B cell (primary cell): Measurements from ENCODE around the gene RARB. TPM values are rescaled to one million over a fixed set of nuclear protein-coding genes. Genes with fewer than 3 reads are reported as not detected.

Experiments used
- ATAC-seq: fragments of 200-7000 bp; cut with Tn5 transposase; one replicate; pipeline ENCODE4 v1.10.0; 2021; ENCODE audit warnings: low read depth, mild to moderate bottlenecking, moderate number of reproducible peaks, moderate library complexity
- CTCF ChIA-PET: fragments of 350-600 bp; sonication (Branson Sonifier 250); formaldehyde crosslinking; loops from one replicate; lab custom pipeline; 2021; ENCODE audit warnings: antibody characterized with exemption, inconsistent platforms; lab: Charles Lee
- POLR2A ChIA-PET: fragments of 350-600 bp; sonication (Branson Sonifier 250); formaldehyde crosslinking; loops from one replicate; lab custom pipeline; 2021; ENCODE audit warnings: antibody characterized with exemption; lab: Charles Lee
- DNase-seq: peaks from one replicate; pipeline ENCODE4 v3.0.0; 2013
- H2AFZ ChIP-seq: 2 replicates; pipeline ENCODE4 v1.6.1; 2012; ENCODE audit warnings: mild to moderate bottlenecking, low read depth, low read length; ENCODE audit not compliant: insufficient read depth, poor library complexity, severe bottlenecking
- H3K27ac ChIP-seq, 2 donors: 1 replicate in 1 of 2; 2 replicates in 1 of 2; pipeline ENCODE4 v1.5.1; 2012 to 2013; ENCODE audit warnings: low read length in 2 of 2, mild to moderate bottlenecking in 2 of 2, moderate library complexity in 1 of 2
- H3K27me3 ChIP-seq, 4 experiments: fragments of 200-600 bp in 1 of 4; sonication (generic) in 1 of 4; replicated peaks in 1 of 4; 1 replicate in 2 of 4; 2 replicates in 2 of 4; pipeline versions ENCODE4 v1.6.1 to v1.7.0; 2013 to 2016; ENCODE audit warnings: low read length in 3 of 4, mild to moderate bottlenecking in 2 of 4, mixed read lengths in 1 of 4, moderate library complexity in 1 of 4; ENCODE audit not compliant: insufficient read depth in 4 of 4, control insufficient read depth in 3 of 4; ENCODE audit errors: control extremely low read depth in 1 of 4
- H3K36me3 ChIP-seq, 2 experiments: replicated peaks in 1 of 2; 1 replicate in 1 of 2; 2 replicates in 1 of 2; pipeline versions ENCODE4 v1.6.1 to v1.7.1; 2013; ENCODE audit warnings: low read length in 1 of 2; ENCODE audit not compliant: insufficient read depth in 2 of 2, control insufficient read depth in 1 of 2; ENCODE audit errors: control extremely low read depth in 1 of 2, extremely low read depth in 1 of 2
- H3K4me1 ChIP-seq, 2 donors: fragments of 200-600 bp in 1 of 2; sonication (generic) in 1 of 2; 1 replicate in 1 of 2; 2 replicates in 1 of 2; pipeline versions ENCODE4 v1.5.1 to v1.6.1; 2013 to 2017; ENCODE audit warnings: low read length in 2 of 2; ENCODE audit not compliant: control insufficient read depth in 2 of 2, insufficient read depth in 2 of 2
- H3K4me2 ChIP-seq: replicated peaks from 2 replicates; pipeline ENCODE3; 2012; ENCODE audit warnings: mild to moderate bottlenecking, low read depth, low read length; ENCODE audit not compliant: poor library complexity, severe bottlenecking
- H3K4me3 ChIP-seq, 5 experiments: fragments of 200-600 bp in 1 of 5; sonication (generic) in 1 of 5; 1 replicate in 3 of 5; 2 replicates in 2 of 5; pipeline versions ENCODE4 v1.5.1 to v1.7.0; 2011 to 2016; ENCODE audit warnings: low read length in 4 of 5, mild to moderate bottlenecking in 4 of 5, low read depth in 2 of 5, control low read depth in 1 of 5, moderate library complexity in 1 of 5; ENCODE audit not compliant: insufficient read depth in 1 of 5; ENCODE audit errors: control extremely low read depth in 1 of 5, extremely low read depth in 1 of 5
- H3K79me2 ChIP-seq: fragments of 200-600 bp; sonication (generic); one replicate; pipeline ENCODE4 v1.6.0; 2016; ENCODE audit warnings: low read length; ENCODE audit not compliant: control insufficient read depth, insufficient read depth
- H3K9ac ChIP-seq: fragments of 200-600 bp; sonication (generic); 2 replicates; pipeline ENCODE4 v1.6.1; 2017; ENCODE audit warnings: mild to moderate bottlenecking, low read length, moderate library complexity
- H3K9me3 ChIP-seq, 3 donors: one replicate each; pipeline versions ENCODE4 v1.6.1 to v1.7.1; 2013; ENCODE audit warnings: low read length in 2 of 3; ENCODE audit not compliant: control insufficient read depth in 2 of 3, insufficient read depth in 1 of 3; ENCODE audit errors: control extremely low read depth in 1 of 3
- H4K20me1 ChIP-seq: 2 replicates; pipeline ENCODE4 v1.6.0; 2012; ENCODE audit warnings: mild to moderate bottlenecking, low read length; ENCODE audit not compliant: insufficient read depth, control insufficient read depth, poor library complexity, severe bottlenecking
- H3K27ac Mint-ChIP-seq: one replicate; pipeline ENCODE4 v1.8.0; 2021; ENCODE audit warnings: mixed read lengths
- H3K27me3 Mint-ChIP-seq: one replicate; pipeline ENCODE4 v1.8.0; 2021; ENCODE audit warnings: mixed read lengths
- H3K4me1 Mint-ChIP-seq: one replicate; pipeline ENCODE4 v1.8.0; 2021; ENCODE audit warnings: mixed read lengths
- H3K4me3 Mint-ChIP-seq: one replicate; pipeline ENCODE4 v1.8.0; 2021; ENCODE audit warnings: mixed read lengths
- H3K9me3 Mint-ChIP-seq: one replicate; pipeline ENCODE4 v1.8.0; 2022; ENCODE audit warnings: mixed read lengths; ENCODE audit not compliant: insufficient read depth
- EZH2 ChIP-seq: IDR thresholded peaks from 2 replicates; pipeline ENCODE4 v1.6.1; 2012; ENCODE audit warnings: borderline replicate concordance, low read depth, mild to moderate bottlenecking, moderate library complexity, low read length; ENCODE audit not compliant: insufficient read depth, poor library complexity, severe bottlenecking
- WGBS: methylation state at CpG from one replicate; pipeline ENCODE4 v1.1.5; 2013; ENCODE audit warnings: missing lambda C conversion rate; ENCODE audit not compliant: insufficient coverage; 5-methylcytosine and 5-hydroxymethylcytosine counted together
- intact Hi-C: fragments of 100-400 bp; cut with micrococcal nuclease; formaldehyde crosslinking; loops from one replicate; pipeline ENCODE4 v1.10.0; 2022
- polyA plus RNA-seq: library from polyadenylated mRNA; depleted of rRNA; stranded (reverse); fragments of >200 nt; gene quantifications from 2 replicates; pipeline ENCODE4 v1.2.3, GENCODE V29; 2012
- total RNA-seq, 2 donors: library from RNA; stranded (reverse); fragments of 120-200 nt in 1 of 2; gene quantifications; 1 replicate in 1 of 2; 2 replicates in 1 of 2; pipeline versions ENCODE4 v1.2.3 to v1.2.4, GENCODE V29; 2013 to 2022
- TF ChIP-seq, protein P1 (sequence below): fragments of 200-600 bp; IDR thresholded peaks from one replicate; pipeline ENCODE4 v1.8.0; 2022; ENCODE audit warnings: antibody characterized with exemption, mild to moderate bottlenecking

Gene RARB
- total and polyA plus RNA-seq, 2 donors (not counting 1 experiment from before 2014, with no cell fraction given): not detected

DNA sequence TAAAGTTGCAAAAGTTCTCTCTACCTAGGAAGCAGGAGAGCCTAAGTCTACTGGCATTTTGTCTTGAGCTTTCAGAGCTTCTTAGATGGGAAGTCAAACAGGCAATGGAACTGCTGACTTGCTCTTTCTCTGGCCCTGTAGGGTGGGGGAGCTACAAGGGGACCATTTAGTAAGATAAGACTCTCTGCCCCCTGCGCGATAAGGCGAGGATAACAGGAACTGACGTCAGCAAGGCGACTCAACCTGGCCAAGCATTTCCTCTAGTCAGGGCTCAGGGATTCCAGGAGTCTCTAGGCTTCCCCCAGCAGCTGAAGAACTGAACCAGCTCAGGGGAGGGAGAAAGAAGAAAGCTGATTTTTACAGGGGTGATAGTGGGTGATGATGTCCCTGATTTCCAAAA, 5.8 kb downstream of the RARB start:
- Histone ChIP-seq H3K9me3 (no peaks in the 10 kb centered on the region), H4K20me1 (no peaks in the 10 kb centered on the region), H3K4me2 (no peak overlapping the region), H3K27me3 (peaks cover 0 to 8% (median 0%) of the 10 kb centered on the region in 4 experiments), H3K9ac (no peak overlapping the region), H3K4me1 (no peaks in the 10 kb centered on the region), H3K27ac (no peak overlapping the region), H2AFZ (no peak overlapping the region), H3K36me3 (no peaks in the 10 kb centered on the region), H3K4me3 (no peak overlapping the region), H3K79me2 (no peaks in the 10 kb centered on the region)
- no peak overlapping the region for H3K4me3 Mint-ChIP-seq
- no peak for DNase-seq
- ATAC-seq: no peak
- no peak overlapping the region for H3K27ac Mint-ChIP-seq
- H3K9me3 Mint-ChIP-seq: no peaks in the 10 kb centered on the region
- CTCF ChIA-PET: no interaction called here
- no peaks in the 10 kb centered on the region for H3K4me1 Mint-ChIP-seq
- H3K27me3 Mint-ChIP-seq: peaks cover 18% of the 10 kb centered on the region
- TF ChIP-seq, protein P1, sequence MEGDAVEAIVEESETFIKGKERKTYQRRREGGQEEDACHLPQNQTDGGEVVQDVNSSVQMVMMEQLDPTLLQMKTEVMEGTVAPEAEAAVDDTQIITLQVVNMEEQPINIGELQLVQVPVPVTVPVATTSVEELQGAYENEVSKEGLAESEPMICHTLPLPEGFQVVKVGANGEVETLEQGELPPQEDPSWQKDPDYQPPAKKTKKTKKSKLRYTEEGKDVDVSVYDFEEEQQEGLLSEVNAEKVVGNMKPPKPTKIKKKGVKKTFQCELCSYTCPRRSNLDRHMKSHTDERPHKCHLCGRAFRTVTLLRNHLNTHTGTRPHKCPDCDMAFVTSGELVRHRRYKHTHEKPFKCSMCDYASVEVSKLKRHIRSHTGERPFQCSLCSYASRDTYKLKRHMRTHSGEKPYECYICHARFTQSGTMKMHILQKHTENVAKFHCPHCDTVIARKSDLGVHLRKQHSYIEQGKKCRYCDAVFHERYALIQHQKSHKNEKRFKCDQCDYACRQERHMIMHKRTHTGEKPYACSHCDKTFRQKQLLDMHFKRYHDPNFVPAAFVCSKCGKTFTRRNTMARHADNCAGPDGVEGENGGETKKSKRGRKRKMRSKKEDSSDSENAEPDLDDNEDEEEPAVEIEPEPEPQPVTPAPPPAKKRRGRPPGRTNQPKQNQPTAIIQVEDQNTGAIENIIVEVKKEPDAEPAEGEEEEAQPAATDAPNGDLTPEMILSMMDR: no peak
- POLR2A ChIA-PET: no interaction called here
- 43% methylated on average over 5 of the region's 5 CpGs for WGBS
- intact Hi-C loops: no loop called here

DNA sequence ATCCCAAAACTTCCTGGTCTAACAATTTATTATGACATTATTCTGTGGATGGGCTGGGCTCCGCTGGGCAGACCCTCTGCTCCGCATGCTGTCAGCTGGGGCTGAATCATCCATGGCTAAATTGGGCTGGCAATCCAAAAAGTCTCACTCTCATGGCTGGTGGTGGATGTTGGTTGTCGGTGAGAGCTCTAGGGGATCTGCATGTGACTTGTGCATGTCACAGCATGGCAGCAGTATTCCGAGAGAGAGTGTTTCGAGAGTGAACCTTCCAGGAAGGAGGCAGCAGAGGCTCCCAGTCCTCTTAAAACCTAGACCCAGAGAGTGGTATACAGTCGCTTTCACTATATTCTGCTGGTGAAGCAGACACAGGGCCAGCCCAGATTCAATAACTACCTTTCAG, 9.9 kb downstream of the RARB start:
- DNase-seq: no peak
- Histone ChIP-seq H3K79me2 (no peaks in the 10 kb centered on the region), H3K9ac (no peak overlapping the region), H3K4me2 (no peak overlapping the region), H3K4me1 (no peaks in the 10 kb centered on the region), H3K36me3 (no peaks in the 10 kb centered on the region), H3K4me3 (no peak overlapping the region), H4K20me1 (no peaks in the 10 kb centered on the region), H3K27me3 (no peaks in the 10 kb centered on the region), H3K27ac (no peak overlapping the region), H2AFZ (no peak overlapping the region), H3K9me3 (no peaks in the 10 kb centered on the region)
- intact Hi-C loops: no loop called here
- no peak for ATAC-seq
- CTCF ChIA-PET: no interaction called here
- no peak overlapping the region for H3K4me3 Mint-ChIP-seq
- TF ChIP-seq, protein P1: no peak
- TF ChIP-seq EZH2: no peak
- WGBS: 91% methylated on average over 5 of the region's 6 CpGs
- H3K27me3 Mint-ChIP-seq: peaks cover 11% of the 10 kb centered on the region
- H3K4me1 Mint-ChIP-seq: no peaks in the 10 kb centered on the region
- H3K9me3 Mint-ChIP-seq: no peaks in the 10 kb centered on the region
- POLR2A ChIA-PET: no interaction called here
- H3K27ac Mint-ChIP-seq: no peak overlapping the region
